Trophoblast cell (in vitro differentiated cells and primary cell): Measurements from ENCODE around the gene TMEM186. TPM values are rescaled to one million over a fixed set of nuclear protein-coding genes. Genes with fewer than 3 reads are reported as not detected.

Experiments used
- DNase-seq, 2 donors: peaks; one replicate each; pipeline ENCODE4 v3.0.0-alpha.2; 2016
- H2AFZ ChIP-seq: 2 replicates; pipeline ENCODE4 v1.6.1; 2013; ENCODE audit warnings: low read length, moderate library complexity, mild to moderate bottlenecking; ENCODE audit not compliant: insufficient read depth, poor library complexity
- H2AK5ac ChIP-seq: 2 replicates; pipeline ENCODE4 v1.6.1; 2013; ENCODE audit warnings: mild to moderate bottlenecking, low read length
- H2BK120ac ChIP-seq: 2 replicates; pipeline ENCODE4 v1.6.1; 2013; ENCODE audit warnings: low read length, mild to moderate bottlenecking, moderate library complexity; ENCODE audit not compliant: insufficient read depth, poor library complexity
- H2BK12ac ChIP-seq: 2 replicates; pipeline ENCODE4 v1.6.1; 2013; ENCODE audit warnings: mild to moderate bottlenecking, low read length, moderate library complexity
- H2BK5ac ChIP-seq: 2 replicates; pipeline ENCODE4 v1.6.1; 2013; ENCODE audit warnings: low read length, low read depth, moderate library complexity, mild to moderate bottlenecking; ENCODE audit not compliant: poor library complexity
- H3K14ac ChIP-seq: 2 replicates; pipeline ENCODE4 v1.6.1; 2013; ENCODE audit warnings: mild to moderate bottlenecking, low read length
- H3K18ac ChIP-seq: 2 replicates; pipeline ENCODE4 v1.6.1; 2013; ENCODE audit warnings: mild to moderate bottlenecking, low read length
- H3K23ac ChIP-seq: 2 replicates; pipeline ENCODE4 v1.6.1; 2013; ENCODE audit warnings: low read length
- H3K27ac ChIP-seq: 2 replicates; pipeline ENCODE4 v1.5.1; 2013; ENCODE audit warnings: low read depth, mild to moderate bottlenecking, inconsistent platforms, low read length, moderate library complexity
- H3K27me3 ChIP-seq: 2 replicates; pipeline ENCODE4 v1.6.1; 2013; ENCODE audit warnings: inconsistent platforms, mild to moderate bottlenecking, low read length, moderate library complexity; ENCODE audit not compliant: insufficient read depth
- H3K36me3 ChIP-seq, 2 experiments: 1 replicate in 1 of 2; 2 replicates in 1 of 2; pipeline ENCODE4 v1.6.1; 2013; ENCODE audit warnings: low read length in 2 of 2, mild to moderate bottlenecking in 2 of 2, moderate library complexity in 1 of 2; ENCODE audit not compliant: insufficient read depth in 2 of 2, control insufficient read depth in 1 of 2
- H3K4ac ChIP-seq: 2 replicates; pipeline ENCODE4 v1.6.1; 2013; ENCODE audit warnings: low read depth, mild to moderate bottlenecking, low read length, moderate library complexity
- H3K4me1 ChIP-seq, 2 experiments: 1 replicate in 1 of 2; 2 replicates in 1 of 2; pipeline ENCODE4 v1.6.1; 2013; ENCODE audit warnings: low read length in 2 of 2, mild to moderate bottlenecking in 2 of 2, moderate library complexity in 1 of 2; ENCODE audit not compliant: insufficient read depth in 2 of 2, control insufficient read depth in 1 of 2
- H3K4me2 ChIP-seq: 2 replicates; pipeline ENCODE4 v1.6.1; 2013; ENCODE audit warnings: inconsistent platforms, mild to moderate bottlenecking, low read length, moderate library complexity
- H3K4me3 ChIP-seq: 2 replicates; pipeline ENCODE4 v1.5.1; 2013; ENCODE audit warnings: mild to moderate bottlenecking, low read depth, low read length, inconsistent platforms
- H3K79me1 ChIP-seq: one replicate; pipeline ENCODE4 v1.6.1; 2013; ENCODE audit warnings: low read length
- H3K79me2 ChIP-seq: 2 replicates; pipeline ENCODE4 v1.6.1; 2013; ENCODE audit warnings: low read length, mild to moderate bottlenecking; ENCODE audit not compliant: control insufficient read depth, insufficient read depth, poor library complexity
- H3K9ac ChIP-seq: 2 replicates; pipeline ENCODE4 v1.6.1; 2013; ENCODE audit warnings: mild to moderate bottlenecking, low read length
- H3K9me3 ChIP-seq: 2 replicates; pipeline ENCODE4 v1.6.1; 2013; ENCODE audit warnings: low read depth, mild to moderate bottlenecking, control low read depth, inconsistent platforms, low read length; ENCODE audit not compliant: insufficient read depth
- H4K12ac ChIP-seq: 2 replicates; pipeline ENCODE4 v1.6.1; 2013; ENCODE audit warnings: low read depth, mild to moderate bottlenecking, low read length, moderate library complexity
- H4K8ac ChIP-seq: 2 replicates; pipeline ENCODE4 v1.6.1; 2013; ENCODE audit warnings: low read depth, mild to moderate bottlenecking, low read length, moderate library complexity
- H4K91ac ChIP-seq: one replicate; pipeline ENCODE4 v1.6.1; 2013; ENCODE audit warnings: low read depth, mild to moderate bottlenecking, low read length, moderate library complexity
- WGBS: extraction: QIAGEN DNeasy Blood & Tissue Kit; methylation state at CpG from one replicate; pipeline ENCODE4 v1.1.7; 2013; ENCODE audit warnings: missing lambda C conversion rate; ENCODE audit not compliant: insufficient read length, insufficient coverage; ENCODE audit errors: extremely low coverage; 5-methylcytosine and 5-hydroxymethylcytosine counted together
- polyA plus RNA-seq: library from polyadenylated mRNA; stranded (reverse); fragments of 200-250 nt; gene quantifications from 2 replicates; pipeline ENCODE4 v1.2.3, GENCODE V29; 2013

Gene TMEM186
- polyA plus RNA-seq, result 6.2 and 6.3 TPM in 2 replicates

GRCh38 chr16:8797364-8798173, at the start of gene TMEM186, which contains the start of gene PMM2:
Gene TMEM186 (minus strand): TSS chr16:8797639. CDS start chr16:8797614, 25 bp downstream.
Gene PMM2 (plus strand): TSS chr16:8797839. CDS start chr16:8797883, 44 bp downstream.
- H3K4ac ChIP-seq, result peak within 1 kb of the TSS; percentile 98

GRCh38 chr16:8847145-8847544, 49.7 kb upstream of the TMEM186 start:
- peaks cover 2% of the 10 kb centered on the region for H3K79me2 ChIP-seq
- no peaks in the 10 kb centered on the region for H3K4me1 ChIP-seq
- no peak overlapping the region for H2BK120ac ChIP-seq
- H3K27me3 ChIP-seq, result no peaks in the 10 kb centered on the region
- no peak overlapping the region for H3K4ac ChIP-seq
- no peak overlapping the region for H3K18ac ChIP-seq
- no peak overlapping the region for H2AFZ ChIP-seq
- no peak overlapping the region for H3K4me2 ChIP-seq
- H3K36me3 ChIP-seq, result peaks cover 43 to 50% of the 10 kb centered on the region in 2 experiments
- H3K27ac ChIP-seq, result no peak overlapping the region
- no peak overlapping the region for H2AK5ac ChIP-seq
- no CpG with 5 or more reads among the region's 13 CpGs for WGBS
- no peaks in the 10 kb centered on the region for H3K79me1 ChIP-seq
- H3K23ac ChIP-seq, result no peak overlapping the region
- H4K12ac ChIP-seq, result no peak overlapping the region
- no peaks in the 10 kb centered on the region for H3K9me3 ChIP-seq
- no peak overlapping the region for H3K4me3 ChIP-seq
- H3K9ac ChIP-seq, result no peak overlapping the region
- H4K8ac ChIP-seq, result no peak overlapping the region
- H2BK12ac ChIP-seq, result no peak overlapping the region
- no peak overlapping the region for H3K14ac ChIP-seq
- no peak overlapping the region for H4K91ac ChIP-seq
- no peak for DNase-seq
- H2BK5ac ChIP-seq, result no peak overlapping the region

More at GRCh38 chr16:8797364-8798173, at the start of gene TMEM186, which contains the start of gene PMM2:
- Histone ChIP-seq H3K27me3 (no peaks in the 10 kb centered on the region), H4K91ac (peak within 1 kb of the TSS; percentile 90), H4K12ac (peak within 1 kb of the TSS; percentile 83), H3K14ac (peak within 1 kb of the TSS; percentile 94), H2AK5ac (peak within 1 kb of the TSS; percentile 92), H3K36me3 (peaks cover 7 to 14% of the 10 kb centered on the region in 2 experiments), H3K4me3 (peak within 1 kb of the TSS; percentile 100), H3K27ac (peak within 1 kb of the TSS; percentile 20), H2BK12ac (no peak within 1 kb of the TSS), H3K18ac (peak within 1 kb of the TSS; percentile 92), H3K79me2 (peaks cover 20% of the 10 kb centered on the region), H2BK120ac (peak within 1 kb of the TSS; percentile 69), H3K4me1 (peaks cover 0 to 7% of the 10 kb centered on the region in 2 experiments), H3K9ac (peak within 1 kb of the TSS; percentile 96), H3K79me1 (peaks cover 5% of the 10 kb centered on the region), H2BK5ac (peak within 1 kb of the TSS; percentile 73), H2AFZ (peak within 1 kb of the TSS; percentile 64), H4K8ac (peak within 1 kb of the TSS; percentile 94), H3K9me3 (no peaks in the 10 kb centered on the region), H3K4me2 (peak within 1 kb of the TSS; percentile 91), H3K23ac (no peak within 1 kb of the TSS)
- peak; percentile 96 to 97 for DNase-seq
- no CpG with 5 or more reads among the region's 61 CpGs for WGBS

DNA sequence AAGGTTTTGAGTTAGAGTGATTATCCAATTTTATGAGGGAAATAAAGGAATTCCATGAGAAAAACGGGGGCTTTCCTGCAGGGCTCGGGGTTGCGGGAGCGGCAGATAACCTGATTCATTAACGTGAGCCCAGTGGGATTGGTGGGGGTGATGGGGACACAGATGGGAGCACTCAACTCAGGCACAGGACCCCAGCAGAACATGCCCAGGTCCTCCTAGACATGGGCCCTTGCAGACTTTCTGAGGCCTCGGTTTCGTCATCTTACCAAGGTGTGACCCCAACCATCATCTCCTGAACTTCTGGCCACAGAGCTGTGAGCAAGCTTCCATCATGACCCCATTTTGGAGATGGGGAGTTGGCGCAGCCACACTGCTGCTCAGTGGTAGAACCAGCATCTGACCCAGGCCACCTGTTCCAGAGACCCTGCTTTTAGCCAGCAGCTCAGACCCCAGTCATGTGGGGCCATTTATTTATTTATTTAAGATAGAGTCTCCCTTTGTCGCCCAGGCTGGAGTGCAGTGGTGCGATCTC, 49.0 kb upstream of the TMEM186 start:
- H3K27me3 ChIP-seq, result no peaks in the 10 kb centered on the region
- no peak overlapping the region for H2AK5ac ChIP-seq
- H4K8ac ChIP-seq, result no peak overlapping the region
- no peak overlapping the region for H2BK12ac ChIP-seq
- no peak overlapping the region for H2BK120ac ChIP-seq
- no peak overlapping the region for H3K4ac ChIP-seq
- no peak for DNase-seq
- no peak overlapping the region for H3K27ac ChIP-seq
- no peaks in the 10 kb centered on the region for H3K79me1 ChIP-seq
- no peak overlapping the region for H4K91ac ChIP-seq
- peaks cover 2% of the 10 kb centered on the region for H3K79me2 ChIP-seq
- H3K4me1 ChIP-seq, result no peaks in the 10 kb centered on the region
- no peak overlapping the region for H2AFZ ChIP-seq
- H3K23ac ChIP-seq, result no peak overlapping the region
- H3K9me3 ChIP-seq, result no peaks in the 10 kb centered on the region
- no peak overlapping the region for H3K4me3 ChIP-seq
- H3K9ac ChIP-seq, result no peak overlapping the region
- H3K36me3 ChIP-seq, result peaks cover 36 to 45% of the 10 kb centered on the region in 2 experiments
- H3K4me2 ChIP-seq, result no peak overlapping the region
- H3K18ac ChIP-seq, result no peak overlapping the region
- no CpG with 5 or more reads among the region's 10 CpGs for WGBS
- H3K14ac ChIP-seq, result no peak overlapping the region
- H4K12ac ChIP-seq, result no peak overlapping the region
- no peak overlapping the region for H2BK5ac ChIP-seq

DNA sequence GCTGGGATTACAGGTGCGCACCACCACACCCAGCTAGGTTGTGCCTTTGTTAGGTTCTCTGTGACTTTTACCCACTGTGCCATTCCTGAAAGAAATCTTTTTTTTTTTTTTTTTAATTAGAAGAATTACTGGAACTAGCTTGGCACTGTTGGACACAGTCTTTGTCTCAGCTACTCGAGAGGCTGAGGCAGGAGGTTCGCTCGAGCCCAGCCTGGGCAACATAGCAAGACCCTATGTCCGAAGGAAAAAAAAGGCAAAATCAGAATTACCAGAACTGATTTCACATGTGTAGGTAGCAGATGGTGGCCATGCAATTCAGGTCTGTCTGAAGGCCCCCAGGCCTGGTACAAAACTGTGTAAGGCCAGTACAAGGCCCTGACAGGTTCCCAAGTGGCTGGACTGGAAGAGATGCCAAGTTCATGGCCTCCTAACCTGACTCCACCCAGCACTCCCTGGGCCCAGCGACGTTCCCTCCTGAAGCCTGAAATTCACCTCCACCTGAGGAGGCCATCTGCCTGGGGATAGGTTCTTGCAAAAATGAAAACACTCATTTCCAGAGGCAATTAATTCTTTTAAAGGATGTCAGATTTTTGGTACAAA, 48.4 kb upstream of the TMEM186 start:
- Histone ChIP-seq H4K12ac (no peak overlapping the region), H4K91ac (no peak overlapping the region), H3K9me3 (no peaks in the 10 kb centered on the region), H2BK120ac (no peak overlapping the region), H2AK5ac (no peak overlapping the region), H4K8ac (no peak overlapping the region), H3K36me3 (peaks cover 36 to 40% of the 10 kb centered on the region in 2 experiments), H2AFZ (no peak overlapping the region), H3K4me3 (no peak overlapping the region), H3K9ac (no peak overlapping the region), H2BK5ac (no peak overlapping the region), H3K27ac (no peak overlapping the region), H3K18ac (no peak overlapping the region), H3K4ac (no peak overlapping the region), H3K27me3 (no peaks in the 10 kb centered on the region), H3K14ac (no peak overlapping the region), H3K4me2 (no peak overlapping the region), H3K23ac (no peak overlapping the region), H3K79me2 (peaks cover 2% of the 10 kb centered on the region), H3K4me1 (peaks cover under 1% of the 10 kb centered on the region in 2 experiments), H3K79me1 (no peaks in the 10 kb centered on the region), H2BK12ac (no peak overlapping the region)
- no CpG with 5 or more reads among the region's 7 CpGs for WGBS
- DNase-seq, result no peak
